ENCODE results near the gene CELF1. TPM values are rescaled to one million over a fixed set of nuclear protein-coding genes. Genes with fewer than 3 reads are reported as not detected.

The CELF1 gene
- total RNA-seq, 4 donors from 2014 or later = 93.8 to 153 (median 121) TPM

DNA sequence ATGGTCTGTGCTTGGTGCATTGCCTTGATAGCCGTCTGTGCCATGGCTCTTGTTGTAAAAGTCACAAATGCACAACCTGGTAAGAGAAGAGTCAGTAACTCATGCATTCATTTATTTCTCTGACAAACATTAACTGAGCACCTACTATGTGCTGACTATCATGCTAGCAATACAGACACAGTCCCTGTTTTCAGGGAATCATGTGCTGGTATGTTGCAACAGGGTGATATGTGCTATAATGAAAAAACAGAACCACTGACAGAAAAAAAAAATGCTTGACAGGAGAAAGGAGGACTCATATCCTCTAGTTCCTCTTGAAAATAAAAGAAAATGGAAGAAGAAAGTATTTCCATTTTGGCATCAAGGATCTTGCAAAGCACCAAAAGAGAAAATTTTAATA is 69.5 kb downstream of the CELF1 start:
- TF ChIP-seq, protein P1, sequence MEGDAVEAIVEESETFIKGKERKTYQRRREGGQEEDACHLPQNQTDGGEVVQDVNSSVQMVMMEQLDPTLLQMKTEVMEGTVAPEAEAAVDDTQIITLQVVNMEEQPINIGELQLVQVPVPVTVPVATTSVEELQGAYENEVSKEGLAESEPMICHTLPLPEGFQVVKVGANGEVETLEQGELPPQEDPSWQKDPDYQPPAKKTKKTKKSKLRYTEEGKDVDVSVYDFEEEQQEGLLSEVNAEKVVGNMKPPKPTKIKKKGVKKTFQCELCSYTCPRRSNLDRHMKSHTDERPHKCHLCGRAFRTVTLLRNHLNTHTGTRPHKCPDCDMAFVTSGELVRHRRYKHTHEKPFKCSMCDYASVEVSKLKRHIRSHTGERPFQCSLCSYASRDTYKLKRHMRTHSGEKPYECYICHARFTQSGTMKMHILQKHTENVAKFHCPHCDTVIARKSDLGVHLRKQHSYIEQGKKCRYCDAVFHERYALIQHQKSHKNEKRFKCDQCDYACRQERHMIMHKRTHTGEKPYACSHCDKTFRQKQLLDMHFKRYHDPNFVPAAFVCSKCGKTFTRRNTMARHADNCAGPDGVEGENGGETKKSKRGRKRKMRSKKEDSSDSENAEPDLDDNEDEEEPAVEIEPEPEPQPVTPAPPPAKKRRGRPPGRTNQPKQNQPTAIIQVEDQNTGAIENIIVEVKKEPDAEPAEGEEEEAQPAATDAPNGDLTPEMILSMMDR (IDR thresholded peaks at IDR 0.05; ENCODE audit: low read depth) = no peak

DNA sequence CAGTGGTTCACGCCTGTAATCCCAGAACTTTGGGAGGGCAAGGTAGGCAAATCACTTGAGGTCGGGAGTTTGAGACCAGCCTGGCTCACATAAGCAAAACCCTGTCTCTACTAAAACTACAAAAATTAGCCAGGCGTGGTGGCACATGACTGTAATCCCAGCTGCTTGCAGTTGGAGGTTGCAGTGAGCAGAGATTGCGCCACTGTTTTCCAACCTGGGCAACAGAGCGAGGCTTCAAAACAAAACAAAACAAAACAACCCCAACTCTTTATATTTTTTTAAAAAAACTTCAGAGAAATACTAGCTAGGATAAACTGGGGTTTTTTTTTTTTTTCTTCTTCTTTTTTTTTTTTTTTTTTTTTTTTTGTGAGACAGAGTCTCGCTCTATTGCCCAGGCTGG is 72.2 kb downstream of the CELF1 start:
- TF ChIP-seq, protein P1 (IDR thresholded peaks at IDR 0.05; ENCODE audit: low read depth) = no peak

GRCh38 chr11:47478651-47479329 is 74.1 kb downstream of the CELF1 start:
- TF ChIP-seq, protein P1 (IDR thresholded peaks at IDR 0.05; ENCODE audit: low read depth) = no peak

DNA sequence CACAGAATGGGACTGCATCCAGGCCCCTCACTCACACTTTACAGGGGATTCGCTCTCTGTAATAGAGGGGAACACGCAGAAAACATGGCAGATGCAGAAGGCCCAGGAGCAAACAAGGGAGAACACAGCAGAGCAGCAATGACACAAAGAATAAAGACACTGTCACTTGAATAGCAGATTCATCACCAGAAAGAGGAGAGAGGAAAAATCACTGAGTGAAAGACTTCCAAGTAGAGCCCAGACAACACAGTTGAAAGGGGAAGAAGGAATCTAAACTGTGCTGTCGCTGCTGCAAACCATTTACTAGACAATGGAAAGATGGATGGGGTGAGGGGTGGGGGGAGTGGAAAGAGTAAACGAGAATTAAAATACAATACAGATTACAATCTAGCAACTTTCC is 75.2 kb downstream of the CELF1 start:
- TF ChIP-seq, protein P1 (IDR thresholded peaks at IDR 0.05; ENCODE audit: low read depth) = no peak

- TF ChIP-seq, protein P1 (IDR thresholded peaks at IDR 0.05; ENCODE audit: low read depth) = no peak
Measured at GRCh38 chr11:47477323-47477722, 75.6 kb downstream of the CELF1 start.

DNA sequence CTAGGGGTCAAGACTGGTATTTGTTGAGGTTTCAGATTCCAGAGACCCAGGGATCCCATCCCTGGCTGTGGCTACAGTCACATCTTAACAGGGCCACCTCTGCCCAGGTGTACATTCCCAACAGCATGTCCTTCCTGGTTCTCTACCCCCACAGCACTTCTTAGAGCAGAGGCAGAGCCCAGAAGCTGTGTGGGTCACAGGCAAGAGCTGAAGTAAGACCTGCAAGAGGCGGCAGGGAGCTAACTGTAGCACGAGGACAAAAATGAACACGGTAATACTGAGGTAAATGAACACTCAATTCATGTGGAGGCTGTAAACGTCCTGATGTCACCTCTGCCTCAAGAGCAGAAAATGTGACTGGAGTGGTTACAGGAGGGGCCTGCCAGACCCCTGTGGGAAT is 82.3 kb downstream of the CELF1 start:
- TF ChIP-seq, protein P1 (IDR thresholded peaks at IDR 0.05; ENCODE audit: low read depth) = no peak

DNA sequence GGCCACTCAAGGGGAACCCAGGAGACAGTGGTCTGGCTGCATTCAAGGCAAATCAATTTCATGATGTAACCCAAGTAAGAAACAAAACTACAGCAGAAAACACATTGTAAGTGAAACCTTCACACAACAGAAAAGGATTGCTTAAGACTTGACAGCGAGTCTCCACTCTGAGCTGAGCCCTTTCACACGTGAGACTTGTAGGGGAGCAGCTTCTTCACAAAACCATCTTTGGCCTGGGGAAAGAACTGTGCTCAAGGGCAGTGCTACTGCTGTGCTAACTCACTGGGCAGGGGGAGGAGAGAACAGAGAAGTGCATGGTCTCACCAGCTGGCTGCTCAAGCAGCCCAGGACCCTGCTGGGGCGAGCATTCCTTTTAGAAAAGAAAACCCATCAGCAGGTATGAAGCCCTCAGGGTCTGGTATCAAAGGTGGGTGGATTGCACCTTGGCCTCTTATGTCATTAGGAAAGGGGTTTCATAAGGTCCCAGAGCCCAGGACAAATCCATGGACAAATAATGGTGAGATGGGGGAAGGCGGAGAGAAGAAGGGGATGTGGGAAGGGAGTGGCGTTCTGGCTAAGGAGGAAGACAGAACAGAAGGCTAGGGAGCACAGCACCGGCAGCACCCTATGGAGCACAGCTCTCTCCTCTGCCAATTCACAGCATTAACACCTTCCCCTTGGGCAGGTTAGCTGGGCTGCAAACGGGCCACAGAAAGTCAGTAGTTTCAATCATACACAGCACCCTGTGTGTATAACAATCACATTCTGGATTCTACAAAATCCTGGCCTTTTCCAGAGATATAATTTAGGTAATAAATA is 83.4 kb downstream of the CELF1 start:
- TF ChIP-seq, protein P1 (IDR thresholded peaks at IDR 0.05; ENCODE audit: low read depth) = no peak
